GM21619 (cell line): ENCODE data around the gene TCAF2.
"Not testable (repeated sequence)": the region's sequence is repeated elsewhere in the genome, so short reads cannot be mapped to it uniquely, and the experiment has no call there.

Experiments used
- ATAC-seq: cut with Tn5 transposase; IDR thresholded peaks from one replicate; pipeline ENCODE4 v1.9.1; 2021; ENCODE audit not compliant: unreplicated experiment

TCAF2 gene

DNA sequence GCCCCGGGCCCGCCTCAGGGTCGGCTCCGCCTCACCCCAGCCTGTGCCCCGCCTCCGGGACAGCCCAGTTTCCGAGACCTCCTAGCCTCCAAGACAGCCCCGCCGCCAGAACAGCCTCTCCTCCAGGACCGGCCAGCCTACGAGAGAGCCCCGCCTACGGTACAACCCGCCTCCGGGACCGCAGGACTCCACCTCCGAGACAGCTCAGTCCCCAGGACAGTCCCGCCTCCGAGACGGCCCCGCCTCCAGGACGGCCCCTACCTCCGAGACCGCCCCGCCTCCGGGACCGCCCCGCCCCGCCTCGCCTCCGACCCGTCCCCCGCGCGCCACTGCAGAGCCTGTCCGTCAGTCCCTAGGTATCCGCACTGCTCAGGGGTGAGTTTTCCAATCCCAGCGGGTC, at the start of gene TCAF2:
TSS of gene TCAF2 (plus strand) at position 329 of the 400 bp plus-strand sequence.
- ATAC-seq = peak; percentile 78

- not testable (repeated sequence) for ATAC-seq
Measured at GRCh38 chr7:143571501-143571900, 49.3 kb upstream of the TCAF2 start, which contains the start of gene CTAGE15. Gene CTAGE15, plus strand, starts transcription at chr7:143571801. Its CDS starts 17 bp downstream, at chr7:143571818.

- ATAC-seq = not testable (repeated sequence)
Measured at GRCh38 chr7:143588183-143588582, 32.6 kb upstream of the TCAF2 start.

GRCh38 chr7:143589897-143590296, 30.9 kb upstream of the TCAF2 start:
- not testable (repeated sequence) for ATAC-seq

DNA sequence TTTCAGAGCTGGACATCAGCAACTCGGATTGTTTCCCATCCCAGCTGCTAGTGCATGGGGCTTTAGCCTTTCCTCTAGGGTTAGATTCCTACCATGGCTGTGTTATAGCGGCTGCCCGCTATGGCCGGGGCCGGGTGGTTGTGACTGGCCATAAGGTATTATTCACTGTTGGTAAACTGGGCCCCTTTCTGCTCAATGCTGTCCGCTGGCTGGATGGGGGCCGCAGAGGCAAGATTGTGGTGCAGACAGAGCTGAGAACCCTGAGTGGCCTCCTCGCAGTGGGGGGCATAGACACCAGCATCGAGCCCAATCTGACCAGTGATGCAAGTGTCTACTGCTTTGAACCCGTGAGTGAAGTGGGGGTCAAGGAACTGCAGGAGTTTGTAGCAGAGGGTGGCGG, 22.7 kb upstream of the TCAF2 start:
- ATAC-seq = not testable (repeated sequence)

DNA sequence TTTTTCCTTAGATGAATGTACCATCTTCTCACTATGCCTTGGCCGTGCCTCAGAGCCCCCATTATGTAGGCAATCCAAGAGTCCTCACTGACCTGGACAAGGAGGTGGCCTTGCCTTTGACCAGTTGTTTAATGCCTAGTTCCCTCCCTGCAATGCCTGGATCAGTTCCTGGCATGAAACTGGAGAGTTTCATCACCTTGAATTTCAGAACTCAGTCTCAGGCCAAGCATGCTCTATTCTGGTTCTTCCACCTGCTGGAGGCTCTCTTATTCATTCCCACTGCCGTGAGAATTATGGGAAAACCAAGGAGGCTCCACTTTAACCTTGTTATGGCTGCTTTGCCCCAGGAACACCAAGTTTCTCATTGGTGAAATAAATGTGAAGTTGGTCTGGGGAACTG, 17.2 kb upstream of the TCAF2 start:
- ATAC-seq = not testable (repeated sequence)

GRCh38 chr7:143606088-143606487, 14.7 kb upstream of the TCAF2 start:
- not testable (repeated sequence) for ATAC-seq

DNA sequence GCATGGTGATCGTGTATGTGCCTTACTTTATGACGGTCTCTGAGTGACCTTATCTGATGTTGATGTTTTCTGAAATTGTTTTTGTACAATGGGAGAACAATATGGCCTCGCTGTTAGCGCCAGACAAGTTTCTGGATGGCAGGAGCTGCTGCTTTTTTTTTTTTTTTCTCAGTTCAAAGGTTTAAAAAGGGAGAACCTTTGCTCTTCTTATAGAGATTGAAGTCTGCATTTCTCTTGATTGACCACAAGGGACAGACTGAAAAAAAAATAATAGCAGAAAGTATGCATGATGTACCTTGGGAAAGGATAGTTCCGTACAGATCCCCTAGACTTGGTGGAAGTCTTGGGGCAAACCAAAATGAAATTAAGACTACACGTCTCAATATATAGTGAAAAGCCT, 5.2 kb upstream of the TCAF2 start:
- not testable (repeated sequence) for ATAC-seq

DNA sequence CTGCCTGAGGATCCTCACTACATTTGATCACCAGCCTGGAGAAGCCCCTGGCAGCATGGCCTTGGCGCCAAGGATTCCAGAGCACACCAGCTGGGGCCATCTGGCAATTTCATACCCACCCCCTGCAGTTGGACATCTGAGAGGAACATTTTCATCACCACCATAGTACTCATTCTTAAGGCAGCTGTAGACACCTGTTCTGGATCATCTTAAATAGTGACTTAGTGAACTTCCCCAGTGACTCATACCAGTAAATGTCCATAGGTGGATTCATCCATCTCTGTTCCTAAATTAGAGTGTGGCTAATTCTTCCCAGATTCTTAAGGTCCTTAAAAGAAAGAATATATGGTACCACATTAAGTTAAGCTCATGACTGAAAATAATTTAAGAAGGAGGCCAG, 3.6 kb upstream of the TCAF2 start:
- ATAC-seq = not testable (repeated sequence)

DNA sequence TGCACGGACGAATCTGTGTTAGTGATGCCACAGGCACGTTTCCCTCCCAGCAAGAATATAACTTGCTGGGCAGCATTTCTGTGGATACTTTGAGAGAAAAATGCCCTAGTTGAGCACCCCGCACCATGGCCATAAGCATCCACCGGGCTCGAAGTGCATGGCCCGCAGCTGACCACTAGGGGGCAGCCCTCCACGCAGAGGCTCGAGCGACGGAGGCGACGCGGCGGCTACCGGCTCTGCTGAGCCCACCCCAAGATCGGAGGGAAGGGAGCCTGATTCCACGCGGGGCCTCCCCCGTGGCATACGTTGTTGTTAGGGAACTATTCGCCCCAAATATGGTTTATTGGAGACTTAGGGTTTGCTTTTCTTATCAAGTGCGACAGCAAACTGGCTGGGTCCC, 716 bp upstream of the TCAF2 start:
- ATAC-seq = peak; percentile 22

DNA sequence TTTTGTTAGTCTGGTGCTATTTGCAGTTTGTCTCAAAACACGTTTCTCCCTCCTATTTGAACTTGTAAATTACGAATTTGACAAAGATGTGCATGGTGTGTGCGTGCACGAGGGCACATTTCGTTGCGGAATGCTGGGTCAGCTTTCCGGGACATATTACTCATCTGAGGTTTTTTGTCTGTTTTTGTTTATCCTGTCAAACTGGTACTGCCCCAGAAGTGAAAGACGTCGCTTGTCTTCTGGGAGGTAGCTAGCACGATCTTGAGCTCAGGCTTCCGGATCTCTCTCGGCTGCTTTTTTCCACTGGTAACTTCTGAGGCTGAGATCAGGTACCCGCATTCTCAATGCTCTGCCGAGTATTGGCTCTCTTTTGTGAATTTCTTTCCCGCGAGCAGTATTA, 401 bp downstream of the TCAF2 start:
- ATAC-seq = peak; percentile 41

DNA sequence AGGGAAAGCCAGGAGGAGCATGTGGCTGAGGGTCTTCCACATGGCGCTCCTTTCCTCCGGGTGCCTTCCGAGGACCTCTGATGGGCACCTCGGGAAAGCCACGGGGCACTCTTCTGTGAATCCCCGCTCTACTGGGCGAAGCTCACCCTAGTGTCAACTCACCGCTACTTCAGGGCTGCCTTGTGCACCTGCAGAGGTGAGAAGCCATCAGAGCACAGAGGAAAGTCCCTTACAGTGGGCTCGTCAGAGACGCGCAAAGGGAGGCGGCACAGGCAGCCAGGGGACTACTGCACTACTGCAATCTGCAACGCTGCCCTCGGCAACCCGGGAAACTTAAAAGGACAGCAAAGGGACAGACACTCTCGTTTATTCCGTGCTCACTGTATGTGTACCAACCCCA, 1.4 kb downstream of the TCAF2 start:
- ATAC-seq = peak; percentile 21

DNA sequence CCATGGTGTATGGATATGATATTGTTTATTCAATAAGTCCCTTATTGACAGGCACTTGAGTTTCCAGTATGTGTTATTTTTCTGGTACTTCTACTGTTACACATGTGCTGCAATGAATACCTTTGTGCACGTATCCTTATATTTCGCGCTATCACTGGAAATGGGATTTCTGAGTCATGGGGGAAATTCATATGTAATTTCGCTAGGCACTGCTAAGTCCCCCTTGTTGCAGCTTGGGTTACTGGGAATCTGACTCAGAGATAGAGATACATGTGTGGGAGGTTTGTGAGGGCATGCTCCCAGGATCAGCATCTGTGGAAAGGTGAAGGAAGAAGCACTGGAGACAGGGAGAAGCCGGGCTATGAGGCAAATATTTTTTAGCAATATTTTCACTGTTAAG, 9.9 kb downstream of the TCAF2 start:
- not testable (repeated sequence) for ATAC-seq

DNA sequence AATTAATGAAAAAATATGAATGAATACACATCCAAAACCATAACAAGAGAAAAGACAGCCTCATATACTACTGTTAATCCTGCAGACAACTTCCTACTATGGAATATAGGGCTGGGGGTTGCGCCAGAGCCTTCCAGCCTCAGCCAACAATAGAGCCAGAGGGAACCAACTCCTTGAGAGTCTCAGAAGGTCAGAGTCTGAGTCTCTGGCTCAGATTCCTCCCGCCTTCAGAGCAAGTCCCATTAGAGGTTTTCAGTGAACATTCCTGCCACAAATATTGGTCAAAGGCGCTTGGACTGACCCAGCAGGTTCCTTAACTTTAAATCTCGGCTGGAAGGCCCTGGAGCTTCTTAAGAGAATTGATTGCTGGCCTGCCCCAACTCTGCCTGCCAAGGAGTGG, 11.7 kb downstream of the TCAF2 start:
- ATAC-seq = not testable (repeated sequence)

GRCh38 chr7:143633013-143633618, 12.3 kb downstream of the TCAF2 start:
- ATAC-seq = not testable (repeated sequence)

GRCh38 chr7:143635364-143636240, 14.8 kb downstream of the TCAF2 start:
- ATAC-seq = not testable (repeated sequence)

- ATAC-seq = peak; percentile 74
Measured at GRCh38 chr7:143639372-143639771, 18.6 kb downstream of the TCAF2 start.

DNA sequence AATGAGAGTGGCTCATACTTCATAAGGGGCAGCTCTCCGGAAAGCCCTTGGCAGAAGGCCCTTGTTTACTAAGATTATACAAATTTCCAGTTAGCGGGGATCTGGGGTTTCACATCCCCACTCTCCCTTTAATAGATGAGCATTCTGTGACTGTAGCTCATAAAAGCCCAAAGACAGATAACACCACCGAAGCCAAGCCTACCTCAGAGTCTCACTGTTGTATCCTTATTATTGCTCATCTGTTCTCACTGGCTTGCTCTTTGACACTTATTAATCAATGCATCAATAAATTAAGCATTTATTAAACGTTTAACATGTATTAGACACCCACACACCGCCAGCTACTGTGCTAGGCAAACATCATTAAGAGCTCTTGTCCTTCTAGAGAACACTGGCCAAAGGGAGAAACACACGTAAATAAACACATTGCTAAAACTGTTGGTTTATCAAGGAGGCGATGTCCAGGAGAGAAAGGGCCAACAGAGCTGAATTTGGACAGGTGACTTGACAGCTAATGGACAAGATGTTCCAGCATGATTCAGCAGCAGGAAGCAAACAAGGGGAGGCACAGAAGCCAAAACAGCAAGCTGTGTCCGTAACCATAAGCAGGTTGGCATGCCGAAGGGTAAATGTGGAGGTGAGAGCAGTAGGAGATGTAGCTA, 19.9 kb downstream of the TCAF2 start:
- ATAC-seq = not testable (repeated sequence)

- not testable (repeated sequence) for ATAC-seq
Measured at GRCh38 chr7:143646598-143646997, 25.8 kb downstream of the TCAF2 start.

DNA sequence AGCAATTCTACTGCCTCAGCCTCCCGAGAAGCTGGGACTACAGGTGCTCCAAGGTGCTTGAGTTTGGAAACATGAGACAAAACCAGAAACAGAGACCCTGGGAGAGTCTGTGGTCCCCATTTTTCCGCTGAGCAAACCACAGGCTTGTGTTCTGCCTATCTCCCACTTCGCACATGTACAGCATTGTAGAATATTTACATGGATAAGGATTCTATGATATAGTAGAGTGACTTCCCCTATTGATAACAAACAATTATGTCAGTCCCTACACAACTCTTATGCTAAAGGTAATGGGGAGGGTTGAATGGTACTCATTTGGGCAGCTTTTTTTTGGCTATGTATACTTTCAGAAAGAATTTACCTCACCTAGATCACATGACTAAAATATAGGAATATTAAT, 29.1 kb downstream of the TCAF2 start:
- ATAC-seq = not testable (repeated sequence)

- not testable (repeated sequence) for ATAC-seq
Measured at GRCh38 chr7:143650447-143650846, 29.7 kb downstream of the TCAF2 start.
